Neural cell (in vitro differentiated cells): ENCODE data around the gene PLCL1. TPM values are rescaled to one million over a fixed set of nuclear protein-coding genes. Genes with fewer than 3 reads are reported as not detected.

Experiments used
- H2AFZ ChIP-seq: fragments of 200-600, 300-800 bp; sonication (generic), shearing (Covaris generic); 2 replicates; pipeline ENCODE4 v1.6.0; 2014; ENCODE audit warnings: low read depth, mild to moderate bottlenecking, antibody characterized with exemption, low read length, moderate library complexity
- H3F3A ChIP-seq: fragments of 200-600 bp; shearing (Covaris generic); 2 replicates; pipeline ENCODE4 v1.6.1; 2016; ENCODE audit warnings: mild to moderate bottlenecking, moderate library complexity, mixed read lengths, antibody characterized with exemption, low read length; ENCODE audit not compliant: insufficient read depth, poor library complexity, severe bottlenecking
- H3K27ac ChIP-seq: fragments of 200-600, 300-800 bp; sonication (generic), shearing (Covaris generic); 2 replicates; pipeline ENCODE4 v1.5.1; 2014; ENCODE audit warnings: mild to moderate bottlenecking, low read length, moderate library complexity
- H3K27me3 ChIP-seq: fragments of 300-800, 200-600 bp; sonication (generic), shearing (Covaris generic); 2 replicates; pipeline ENCODE4 v1.6.0; 2014; ENCODE audit warnings: mild to moderate bottlenecking, low read depth, low read length, moderate library complexity; ENCODE audit not compliant: insufficient read depth
- H3K36me3 ChIP-seq: fragments of 300-800, 200-600 bp; sonication (generic), shearing (Covaris generic); 2 replicates; pipeline ENCODE4 v1.5.1; 2014; ENCODE audit warnings: mild to moderate bottlenecking, antibody characterized with exemption, low read length, moderate library complexity; ENCODE audit not compliant: insufficient read depth
- H3K4me2 ChIP-seq: fragments of 300-800, 200-600 bp; sonication (generic), shearing (Covaris generic); 2 replicates; pipeline ENCODE4 v1.6.0; 2014; ENCODE audit warnings: mild to moderate bottlenecking, low read length
- H3K4me3 ChIP-seq: fragments of 300-800, 200-600 bp; sonication (generic), shearing (Covaris generic); 2 replicates; pipeline ENCODE4 v1.5.1; 2014; ENCODE audit warnings: mild to moderate bottlenecking, low read length, moderate library complexity
- H3K79me2 ChIP-seq: fragments of 200-600 bp; shearing (Covaris generic); replicated peaks from 2 replicates; pipeline ENCODE4 v1.6.0; 2014; ENCODE audit warnings: mild to moderate bottlenecking, low read length, moderate library complexity; ENCODE audit not compliant: insufficient read depth
- H3K9ac ChIP-seq: fragments of 300-800, 200-600 bp; sonication (generic), shearing (Covaris generic); 2 replicates; pipeline ENCODE4 v1.6.1; 2016; ENCODE audit warnings: mild to moderate bottlenecking, low read length, mixed read lengths
- H3K9me2 ChIP-seq: fragments of 200-600 bp; shearing (Covaris generic); 2 replicates; pipeline ENCODE4 v1.6.1; 2016; ENCODE audit warnings: mild to moderate bottlenecking, low read length, mixed read lengths; ENCODE audit not compliant: insufficient read depth
- H3K9me3 ChIP-seq: fragments of 200-600, 300-800 bp; sonication (generic), shearing (Covaris generic); 2 replicates; pipeline ENCODE4 v1.6.1; 2016; ENCODE audit warnings: mild to moderate bottlenecking, mixed run types, low read length, moderate library complexity, mixed read lengths
- H4K20me1 ChIP-seq: fragments of 200-600 bp; shearing (Covaris generic); 2 replicates; pipeline ENCODE4 v1.6.1; 2016; ENCODE audit warnings: mild to moderate bottlenecking, mixed run types; ENCODE audit not compliant: insufficient read depth
- EP300 ChIP-seq: fragments of 450-650 bp; conservative IDR thresholded peaks from 2 replicates; pipeline ENCODE4 v1.6.1; 2014; ENCODE audit warnings: antibody characterized with exemption, mild to moderate bottlenecking, moderate library complexity; ENCODE audit not compliant: poor library complexity, severe bottlenecking
- EZH2 ChIP-seq: fragments of 200-600, 300-800 bp; shearing (Covaris generic), sonication (generic); IDR thresholded peaks from 2 replicates; pipeline ENCODE4 v1.6.1; 2014; ENCODE audit warnings: antibody characterized with exemption, low read length, borderline replicate concordance, mild to moderate bottlenecking; ENCODE audit not compliant: insufficient read depth, poor library complexity, severe bottlenecking
- MXI1 ChIP-seq: fragments of 450-650 bp; conservative IDR thresholded peaks from 2 replicates; pipeline ENCODE4 v1.6.1; 2014; ENCODE audit warnings: antibody characterized with exemption, mild to moderate bottlenecking; ENCODE audit not compliant: poor library complexity, severe bottlenecking
- POLR2AphosphoS5 ChIP-seq: IDR thresholded peaks from 2 replicates; pipeline ENCODE4 v1.6.1; 2012
- RAD21 ChIP-seq: fragments of 450-650 bp; conservative IDR thresholded peaks from 2 replicates; pipeline ENCODE4 v1.6.1; 2014; ENCODE audit warnings: antibody characterized with exemption, mild to moderate bottlenecking, moderate library complexity
- SMC3 ChIP-seq: fragments of 450-650 bp; conservative IDR thresholded peaks from 2 replicates; pipeline ENCODE4 v1.6.1; 2014; ENCODE audit warnings: antibody characterized with exemption, mild to moderate bottlenecking, moderate library complexity; ENCODE audit not compliant: poor library complexity
- TAF1 ChIP-seq: IDR thresholded peaks from 2 replicates; pipeline ENCODE4 v1.6.1; 2012; ENCODE audit warnings: low read depth
- polyA plus RNA-seq: library from polyadenylated mRNA; depleted of rRNA; stranded (reverse); fragments of >200 nt; gene quantifications from 2 replicates; pipeline ENCODE4 v1.2.3, GENCODE V29; 2014
- TF ChIP-seq, protein P1 (sequence below): fragments of 450-650 bp; IDR thresholded peaks from 2 replicates; pipeline ENCODE4 v1.5.1; 2014; ENCODE audit warnings: antibody characterized with exemption, mild to moderate bottlenecking, moderate library complexity; ENCODE audit not compliant: poor library complexity, severe bottlenecking
- TF ChIP-seq, protein P2 (sequence below): IDR thresholded peaks from 2 replicates; pipeline ENCODE4 v1.6.1; 2012; ENCODE audit warnings: borderline replicate concordance

The PLCL1 gene
- polyA plus RNA-seq, 1 donor from 2014 or later: 6.8 TPM

DNA sequence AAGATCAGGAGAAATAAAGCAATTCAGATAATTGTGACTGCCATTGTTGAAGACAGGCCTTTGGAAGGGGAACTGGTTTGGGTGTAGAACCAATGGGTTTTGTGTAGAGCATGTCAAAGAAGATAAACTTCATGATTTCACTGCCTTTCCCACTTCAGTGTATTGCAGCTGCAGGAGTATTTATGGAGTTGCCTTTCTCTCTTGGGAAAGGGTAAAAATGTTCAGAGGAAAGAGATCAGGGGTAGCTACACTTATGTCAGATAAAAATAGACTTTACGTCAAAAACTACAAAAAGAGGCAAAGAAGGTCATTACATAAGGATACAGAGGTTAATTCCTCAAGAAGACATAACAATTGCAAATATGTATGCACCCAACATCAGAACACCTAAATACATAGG, 249.4 kb downstream of the PLCL1 start:
- Histone ChIP-seq H4K20me1 (no peaks in the 10 kb centered on the region), H3K36me3 (no peaks in the 10 kb centered on the region), H2AFZ (no peak overlapping the region), H3K79me2 (no peaks in the 10 kb centered on the region), H3K4me3 (no peak overlapping the region), H3K9me2 (no peaks in the 10 kb centered on the region), H3K4me2 (no peak overlapping the region), H3F3A (no peaks in the 10 kb centered on the region), H3K27ac (no peak overlapping the region), H3K9ac (no peak overlapping the region), H3K27me3 (no peaks in the 10 kb centered on the region), H3K9me3 (no peaks in the 10 kb centered on the region)
- TF ChIP-seq RAD21 (no peak), EZH2 (no peak), EP300 (no peak), TAF1 (no peak), POLR2AphosphoS5 (no peak), MXI1 (no peak), SMC3 (no peak)
- TF ChIP-seq, protein P1, sequence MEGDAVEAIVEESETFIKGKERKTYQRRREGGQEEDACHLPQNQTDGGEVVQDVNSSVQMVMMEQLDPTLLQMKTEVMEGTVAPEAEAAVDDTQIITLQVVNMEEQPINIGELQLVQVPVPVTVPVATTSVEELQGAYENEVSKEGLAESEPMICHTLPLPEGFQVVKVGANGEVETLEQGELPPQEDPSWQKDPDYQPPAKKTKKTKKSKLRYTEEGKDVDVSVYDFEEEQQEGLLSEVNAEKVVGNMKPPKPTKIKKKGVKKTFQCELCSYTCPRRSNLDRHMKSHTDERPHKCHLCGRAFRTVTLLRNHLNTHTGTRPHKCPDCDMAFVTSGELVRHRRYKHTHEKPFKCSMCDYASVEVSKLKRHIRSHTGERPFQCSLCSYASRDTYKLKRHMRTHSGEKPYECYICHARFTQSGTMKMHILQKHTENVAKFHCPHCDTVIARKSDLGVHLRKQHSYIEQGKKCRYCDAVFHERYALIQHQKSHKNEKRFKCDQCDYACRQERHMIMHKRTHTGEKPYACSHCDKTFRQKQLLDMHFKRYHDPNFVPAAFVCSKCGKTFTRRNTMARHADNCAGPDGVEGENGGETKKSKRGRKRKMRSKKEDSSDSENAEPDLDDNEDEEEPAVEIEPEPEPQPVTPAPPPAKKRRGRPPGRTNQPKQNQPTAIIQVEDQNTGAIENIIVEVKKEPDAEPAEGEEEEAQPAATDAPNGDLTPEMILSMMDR: no peak
- TF ChIP-seq, protein P2, sequence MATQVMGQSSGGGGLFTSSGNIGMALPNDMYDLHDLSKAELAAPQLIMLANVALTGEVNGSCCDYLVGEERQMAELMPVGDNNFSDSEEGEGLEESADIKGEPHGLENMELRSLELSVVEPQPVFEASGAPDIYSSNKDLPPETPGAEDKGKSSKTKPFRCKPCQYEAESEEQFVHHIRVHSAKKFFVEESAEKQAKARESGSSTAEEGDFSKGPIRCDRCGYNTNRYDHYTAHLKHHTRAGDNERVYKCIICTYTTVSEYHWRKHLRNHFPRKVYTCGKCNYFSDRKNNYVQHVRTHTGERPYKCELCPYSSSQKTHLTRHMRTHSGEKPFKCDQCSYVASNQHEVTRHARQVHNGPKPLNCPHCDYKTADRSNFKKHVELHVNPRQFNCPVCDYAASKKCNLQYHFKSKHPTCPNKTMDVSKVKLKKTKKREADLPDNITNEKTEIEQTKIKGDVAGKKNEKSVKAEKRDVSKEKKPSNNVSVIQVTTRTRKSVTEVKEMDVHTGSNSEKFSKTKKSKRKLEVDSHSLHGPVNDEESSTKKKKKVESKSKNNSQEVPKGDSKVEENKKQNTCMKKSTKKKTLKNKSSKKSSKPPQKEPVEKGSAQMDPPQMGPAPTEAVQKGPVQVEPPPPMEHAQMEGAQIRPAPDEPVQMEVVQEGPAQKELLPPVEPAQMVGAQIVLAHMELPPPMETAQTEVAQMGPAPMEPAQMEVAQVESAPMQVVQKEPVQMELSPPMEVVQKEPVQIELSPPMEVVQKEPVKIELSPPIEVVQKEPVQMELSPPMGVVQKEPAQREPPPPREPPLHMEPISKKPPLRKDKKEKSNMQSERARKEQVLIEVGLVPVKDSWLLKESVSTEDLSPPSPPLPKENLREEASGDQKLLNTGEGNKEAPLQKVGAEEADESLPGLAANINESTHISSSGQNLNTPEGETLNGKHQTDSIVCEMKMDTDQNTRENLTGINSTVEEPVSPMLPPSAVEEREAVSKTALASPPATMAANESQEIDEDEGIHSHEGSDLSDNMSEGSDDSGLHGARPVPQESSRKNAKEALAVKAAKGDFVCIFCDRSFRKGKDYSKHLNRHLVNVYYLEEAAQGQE: no peak

DNA sequence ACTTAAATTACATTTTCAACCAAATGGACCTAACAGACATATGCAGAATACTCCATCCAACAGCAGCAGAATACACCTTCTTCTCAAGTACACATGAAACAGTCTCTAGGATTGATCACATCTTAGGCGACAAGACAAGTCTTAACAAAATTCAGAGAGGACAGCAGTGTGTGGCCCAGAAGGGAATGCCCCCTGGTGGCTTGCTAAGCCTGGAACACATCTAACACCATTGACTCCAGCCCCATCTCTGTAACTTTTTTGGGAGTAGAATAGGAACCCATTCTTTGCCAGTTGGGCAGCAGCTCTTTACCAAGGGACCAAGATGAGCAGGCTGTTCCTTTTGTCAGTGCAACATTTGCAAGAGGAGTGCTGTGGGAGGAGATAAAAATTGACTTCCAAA, 249.9 kb downstream of the PLCL1 start:
- no peak overlapping the region for H3K4me2 ChIP-seq
- TF ChIP-seq EZH2: no peak
- no peak for TF ChIP-seq TAF1
- TF ChIP-seq, protein P2: no peak
- no peak for TF ChIP-seq RAD21
- no peak for TF ChIP-seq EP300
- TF ChIP-seq MXI1: no peak
- TF ChIP-seq, protein P1: no peak
- no peak for TF ChIP-seq POLR2AphosphoS5
- TF ChIP-seq SMC3: no peak
- H3K27ac ChIP-seq: no peak overlapping the region
- H3K9me3 ChIP-seq: no peaks in the 10 kb centered on the region
- no peak overlapping the region for H3K4me3 ChIP-seq
- H3K36me3 ChIP-seq: no peaks in the 10 kb centered on the region
- no peaks in the 10 kb centered on the region for H3K9me2 ChIP-seq
- H3K27me3 ChIP-seq: no peaks in the 10 kb centered on the region
- no peak overlapping the region for H2AFZ ChIP-seq
- H4K20me1 ChIP-seq: no peaks in the 10 kb centered on the region
- H3K79me2 ChIP-seq: no peaks in the 10 kb centered on the region
- no peaks in the 10 kb centered on the region for H3F3A ChIP-seq
- no peak overlapping the region for H3K9ac ChIP-seq
